Measurements from ENCODE around the gene MACROH2A1. TPM values are rescaled to one million over a fixed set of nuclear protein-coding genes. Genes with fewer than 3 reads are reported as not detected.

The MACROH2A1 gene
- polyA plus RNA-seq, 4 donors = 154 to 353 (median 210) TPM

DNA sequence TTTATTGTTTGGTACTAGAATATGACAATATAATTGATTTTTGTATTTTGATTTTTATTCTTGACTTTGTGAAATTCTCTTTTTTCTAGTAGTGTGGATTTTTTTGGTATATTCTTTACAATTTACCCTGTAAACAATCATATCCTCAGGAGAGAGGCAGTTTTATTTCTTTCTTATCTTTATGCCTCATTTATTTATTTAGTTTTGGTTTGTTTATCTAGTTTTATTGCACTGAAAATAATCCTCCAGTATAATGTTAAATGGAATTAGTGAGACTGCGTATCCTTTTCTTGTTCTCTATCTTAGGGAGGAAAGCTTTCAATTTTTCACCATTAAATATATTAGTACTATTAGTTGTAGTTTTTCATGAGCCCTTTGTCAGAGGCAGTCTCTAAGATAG, 109.4 kb downstream of the MACROH2A1 start:
- DNase-seq = no peak
- WGBS, 3 donors = 22 to 68% (median 42%) methylated on average over 1 of the region's 1 CpG
- no peaks in the 10 kb centered on the region for H3K36me3 ChIP-seq (ENCODE audit: control insufficient read depth in 3 of 3, insufficient read depth in 2 of 3, low read depth in 1 of 3, low read length in 3 of 3)
- no peaks in the 10 kb centered on the region for H3K9me3 ChIP-seq (ENCODE audit: control insufficient read depth in 2 of 2, insufficient read depth in 1 of 2, low read depth in 1 of 2, low read length in 1 of 2)
- peaks cover 0 to 3% (median 0%) of the 10 kb centered on the region in 3 donors for H3K27me3 ChIP-seq (ENCODE audit: control insufficient read depth in 3 of 3, insufficient read depth in 3 of 3, low read length in 3 of 3)
- no peak overlapping the region for H3K4me3 ChIP-seq (ENCODE audit: low read depth in 1 of 3, low read length in 3 of 3)
- no peaks in the 10 kb centered on the region for H3K4me1 ChIP-seq (ENCODE audit: control insufficient read depth in 3 of 3, insufficient read depth in 2 of 3, low read depth in 1 of 3, low read length in 2 of 3)
- H3K27ac ChIP-seq (ENCODE audit: low read depth in 1 of 3, low read length in 2 of 3) = no peak overlapping the region
- peak; percentile 15 for FAIRE-seq

DNA sequence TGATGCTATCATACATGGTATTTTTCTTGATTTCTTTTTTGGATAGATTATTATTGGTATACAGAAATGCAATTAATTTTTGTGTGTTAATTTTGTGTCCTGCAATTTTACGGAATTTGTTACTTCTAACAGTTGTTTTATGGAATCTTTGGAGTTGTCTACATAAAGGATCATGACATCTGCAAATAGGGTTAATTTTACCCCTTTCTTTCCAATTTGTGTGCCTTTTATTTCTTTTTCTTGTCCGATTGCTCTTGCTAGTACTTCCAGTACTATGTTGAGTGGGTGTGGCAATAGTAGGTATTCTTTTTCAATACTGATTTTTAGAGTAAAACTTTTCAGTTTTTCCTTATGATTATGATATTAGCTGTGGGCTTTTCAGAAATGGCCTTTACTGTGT, 111.5 kb downstream of the MACROH2A1 start:
- peaks cover 0 to 6% (median 0%) of the 10 kb centered on the region in 3 donors for H3K27me3 ChIP-seq (ENCODE audit: control insufficient read depth in 3 of 3, insufficient read depth in 3 of 3, low read length in 3 of 3)
- no peaks in the 10 kb centered on the region for H3K9me3 ChIP-seq (ENCODE audit: control insufficient read depth in 2 of 2, insufficient read depth in 1 of 2, low read depth in 1 of 2, low read length in 1 of 2)
- H3K36me3 ChIP-seq (ENCODE audit: control insufficient read depth in 3 of 3, insufficient read depth in 2 of 3, low read depth in 1 of 3, low read length in 3 of 3) = no peaks in the 10 kb centered on the region
- 91 to 94% (median 93%) methylated on average over 2 of the region's 2 CpGs for WGBS, 3 donors
- FAIRE-seq (no peak), DNase-seq (no peak)
- H3K4me1 ChIP-seq (ENCODE audit: control insufficient read depth in 3 of 3, insufficient read depth in 2 of 3, low read depth in 1 of 3, low read length in 2 of 3) = no peaks in the 10 kb centered on the region
- no peak overlapping the region for H3K27ac ChIP-seq (ENCODE audit: low read depth in 1 of 3, low read length in 2 of 3)
- no peak overlapping the region for H3K4me3 ChIP-seq (ENCODE audit: low read depth in 1 of 3, low read length in 3 of 3)

Other genes starting within 250 kb of the MACROH2A1 start
- under 1 TPM in 2 of 4 donors, not detected in 2; 0.01 to 0.43 TPM for gene DCANP1, start 48.1 kb upstream of the MACROH2A1 start, polyA plus RNA-seq
- 1 to 10 TPM in 1 of 4 donors, under 1 TPM in 2, not detected in 1; 0.07 to 1.4 (median 0.27) TPM for gene TIFAB, start 53.1 kb upstream of the MACROH2A1 start, polyA plus RNA-seq
- not detected for gene NEUROG1, start 136.7 kb upstream of the MACROH2A1 start, polyA plus RNA-seq
- 100 to 1,000 TPM in 1 of 4 donors, 10 to 100 TPM in 2, 1 to 10 TPM in 1; 4.9 to 163 (median 41.7) TPM for gene CXCL14, start 179.8 kb upstream of the MACROH2A1 start, polyA plus RNA-seq

All from small intestine (tissue), 7 donors.